SJSA1 (cell line): ENCODE data around the gene SPSB1. TPM values are rescaled to one million over a fixed set of nuclear protein-coding genes. Genes with fewer than 3 reads are reported as not detected.

Experiments used
- DNase-seq, 2 experiments: peaks; one replicate each; pipeline ENCODE4 v3.0.0-alpha.2; 2015 to 2020; ENCODE audit warnings: low spot score in 2 of 2, low read depth in 1 of 2
- H3K27ac ChIP-seq: fragments of 250-450 bp; sonication (Bioruptor Pico); 2 replicates; pipeline ENCODE4 v1.5.1; 2020; ENCODE audit warnings: mild to moderate bottlenecking, moderate library complexity
- H3K27me3 ChIP-seq: fragments of 250-450 bp; sonication (Bioruptor Pico); replicated peaks from 2 replicates; pipeline ENCODE4 v1.5.1; 2020; ENCODE audit warnings: mild to moderate bottlenecking, moderate library complexity
- H3K36me3 ChIP-seq: fragments of 250-450 bp; sonication (Bioruptor Pico); 2 replicates; pipeline ENCODE4 v1.5.1; 2020; ENCODE audit warnings: mild to moderate bottlenecking
- H3K4me1 ChIP-seq: fragments of 250-450 bp; sonication (Bioruptor Pico); replicated peaks from 2 replicates; pipeline ENCODE4 v1.6.1; 2021; ENCODE audit warnings: mild to moderate bottlenecking
- H3K4me3 ChIP-seq: fragments of 250-450 bp; sonication (Bioruptor Pico); 2 replicates; pipeline ENCODE4 v1.5.1; 2020; ENCODE audit warnings: mild to moderate bottlenecking
- H3K9me3 ChIP-seq: fragments of 250-450 bp; sonication (Bioruptor Pico); replicated peaks from 2 replicates; pipeline ENCODE4 v1.5.1; 2020; ENCODE audit warnings: mild to moderate bottlenecking
- total RNA-seq: library from RNA; depleted of rRNA; stranded (reverse); fragments of >200 nt; shearing (Covaris generic); gene quantifications from 2 replicates; pipeline ENCODE4 v1.2.3, GENCODE V29; 2014; rRNA removed

SPSB1 gene
- total RNA-seq, result 16.2 and 24.4 TPM in 2 replicates

DNA sequence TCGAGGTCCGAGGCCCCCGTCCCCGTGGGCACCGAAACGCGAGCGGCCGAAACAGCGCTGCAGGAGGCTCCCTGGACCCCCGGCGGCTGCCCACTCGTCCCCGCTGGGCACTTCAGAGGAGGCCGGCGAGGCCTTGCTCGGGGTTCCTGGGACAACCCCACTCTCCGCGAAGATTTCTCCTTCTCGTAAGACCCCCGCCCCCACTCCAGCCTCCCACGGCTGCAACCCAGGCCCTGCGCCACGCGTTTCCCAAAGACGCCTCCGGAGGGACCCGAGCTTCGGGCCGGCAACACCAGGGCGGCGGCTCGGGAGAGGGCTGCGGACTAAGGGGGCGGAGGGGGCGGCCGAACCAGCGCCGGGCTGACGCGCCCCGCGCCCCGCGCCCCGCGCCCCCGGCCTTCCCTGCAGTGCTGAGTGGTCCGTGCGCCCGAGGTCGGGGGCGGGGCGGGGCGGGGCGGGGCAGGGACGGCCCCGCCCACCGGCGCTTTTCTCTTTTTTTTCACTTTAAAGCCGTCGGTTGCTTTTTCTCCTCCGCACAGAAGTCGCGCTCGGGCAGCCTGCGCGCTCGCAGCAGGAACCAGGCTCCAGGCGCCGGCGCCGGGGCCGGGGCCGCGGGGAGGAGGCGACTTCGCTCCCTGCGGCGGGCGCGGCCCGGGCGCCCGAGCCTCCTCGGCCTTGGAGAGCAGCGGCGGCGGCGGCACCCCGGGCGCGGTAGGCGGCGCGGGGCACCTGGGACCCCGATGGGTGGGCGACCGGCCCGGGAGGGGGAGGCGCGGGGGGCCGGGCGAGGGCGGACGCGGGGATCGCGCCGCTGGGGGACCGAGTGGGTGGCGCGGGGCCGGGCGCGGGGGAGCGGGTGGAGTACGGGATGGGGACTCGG lies at the start of gene SPSB1:
TSS of gene SPSB1 (plus strand) at position 534 of the 880 bp plus-strand sequence. CDS start 62,998 bp downstream, outside the sequence.
- peaks cover 20% of the 10 kb centered on the region for H3K36me3 ChIP-seq
- peaks cover 39% of the 10 kb centered on the region for H3K4me1 ChIP-seq
- H3K4me3 ChIP-seq, result peak within 1 kb of the TSS; percentile 86
- H3K27me3 ChIP-seq, result no peaks in the 10 kb centered on the region
- H3K9me3 ChIP-seq, result peaks cover 10% of the 10 kb centered on the region
- DNase-seq, result peak; percentile 46 to 78
- H3K27ac ChIP-seq, result peak within 1 kb of the TSS; percentile 51

DNA sequence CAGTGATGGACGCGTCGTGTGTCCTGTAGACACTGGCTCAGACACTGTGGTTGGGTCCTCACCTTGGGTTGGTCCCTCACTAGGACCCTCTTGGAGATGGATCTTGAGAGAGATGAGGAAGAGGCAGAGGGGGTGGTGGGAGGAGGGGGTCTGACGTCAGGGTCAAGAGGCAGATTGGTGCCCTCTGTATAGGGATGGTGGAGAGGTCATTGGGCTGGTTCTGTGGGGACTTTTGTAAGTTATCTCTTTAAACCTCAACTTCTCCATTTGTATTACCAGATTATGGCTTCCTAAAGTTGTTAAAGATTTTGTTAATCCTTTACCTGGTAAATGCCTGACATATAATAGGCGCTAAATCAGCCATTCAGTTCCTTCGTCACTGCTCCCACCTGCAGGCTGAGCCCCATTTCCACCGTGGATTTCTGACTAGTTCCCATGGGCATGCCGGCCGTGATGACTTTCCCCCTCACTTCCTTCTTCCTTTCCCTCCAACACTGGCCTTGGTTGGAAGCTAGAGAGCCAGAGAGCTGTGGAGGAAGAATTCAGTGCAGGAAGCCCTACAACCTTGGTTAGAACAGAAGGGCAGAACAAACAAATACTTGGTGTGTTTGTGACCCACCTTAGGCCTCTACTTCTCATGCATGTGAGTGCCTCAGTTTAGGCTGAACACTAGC lies 49.5 kb upstream of the SPSB1 start:
- DNase-seq, result no peak
- H3K4me3 ChIP-seq, result no peak overlapping the region
- no peaks in the 10 kb centered on the region for H3K9me3 ChIP-seq
- peaks cover 10% of the 10 kb centered on the region for H3K36me3 ChIP-seq
- H3K4me1 ChIP-seq, result peaks cover 19% of the 10 kb centered on the region
- no peaks in the 10 kb centered on the region for H3K27me3 ChIP-seq
- no peak overlapping the region for H3K27ac ChIP-seq

DNA sequence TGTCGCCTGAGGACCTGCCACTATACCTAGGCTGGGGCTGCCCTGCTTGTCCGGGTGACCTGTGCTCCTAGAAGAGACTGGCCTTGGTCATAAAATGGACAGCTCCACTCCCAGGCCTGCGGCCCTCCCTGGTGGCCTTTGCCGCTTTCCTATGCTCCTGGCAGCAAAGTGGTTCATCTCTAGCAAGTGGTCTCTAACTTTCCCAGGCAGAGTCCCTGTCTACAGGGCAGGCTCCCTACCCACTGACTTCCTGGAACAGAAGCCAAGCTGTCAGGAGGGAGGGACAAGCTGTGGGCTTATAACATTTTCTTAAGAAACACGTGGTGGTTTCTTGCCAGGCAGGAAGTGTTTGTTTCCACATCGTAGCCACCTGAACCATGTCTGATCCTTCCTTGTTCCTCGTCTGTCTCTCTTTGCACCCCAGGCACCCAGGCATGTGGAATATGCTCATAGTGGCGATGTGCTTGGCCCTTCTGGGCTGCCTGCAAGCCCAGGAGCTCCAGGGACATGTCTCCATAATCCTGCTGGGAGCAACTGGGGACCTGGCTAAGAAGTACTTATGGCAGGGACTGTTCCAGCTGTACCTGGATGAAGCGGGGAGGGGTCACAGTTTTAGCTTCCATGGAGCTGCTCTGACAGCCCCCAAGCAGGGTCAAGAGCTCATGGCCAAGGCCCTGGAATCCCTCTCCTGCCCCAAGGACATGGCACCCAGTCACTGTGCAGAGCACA lies 48.0 kb upstream of the SPSB1 start:
- Histone ChIP-seq H3K4me3 (no peak overlapping the region), H3K36me3 (peaks cover 10% of the 10 kb centered on the region), H3K27ac (no peak overlapping the region), H3K9me3 (no peaks in the 10 kb centered on the region), H3K4me1 (peaks cover 13% of the 10 kb centered on the region), H3K27me3 (no peaks in the 10 kb centered on the region)
- DNase-seq, result no peak

GRCh38 chr1:9245230-9245619 lies 47.5 kb upstream of the SPSB1 start:
- no peaks in the 10 kb centered on the region for H3K27me3 ChIP-seq
- H3K9me3 ChIP-seq, result no peaks in the 10 kb centered on the region
- no peak overlapping the region for H3K4me3 ChIP-seq
- peaks cover 7% of the 10 kb centered on the region for H3K4me1 ChIP-seq
- H3K36me3 ChIP-seq, result peaks cover 10% of the 10 kb centered on the region
- no peak for DNase-seq
- no peak overlapping the region for H3K27ac ChIP-seq

DNA sequence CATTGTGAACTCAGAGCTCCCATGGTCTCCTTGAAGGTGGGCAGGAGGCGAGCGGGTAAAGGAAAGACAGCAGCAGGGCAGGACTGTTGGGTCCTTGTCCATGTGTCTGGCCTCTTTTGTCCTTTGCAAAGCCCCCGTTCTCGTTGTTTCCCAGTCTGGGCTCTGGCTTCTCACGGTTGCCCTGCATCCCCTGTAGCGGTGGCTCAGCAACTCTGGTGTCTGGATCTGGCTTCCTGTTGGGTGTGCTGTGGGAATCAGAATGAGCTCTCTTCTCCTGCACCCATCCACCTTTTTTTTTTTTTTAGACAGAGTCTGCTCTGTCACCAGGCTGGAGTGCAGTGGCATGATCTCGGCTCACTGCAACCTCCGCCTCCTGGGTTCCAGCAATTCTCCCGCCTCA lies 47.0 kb upstream of the SPSB1 start:
- no peak overlapping the region for H3K4me3 ChIP-seq
- H3K27ac ChIP-seq, result no peak overlapping the region
- H3K4me1 ChIP-seq, result peaks cover 3% of the 10 kb centered on the region
- H3K9me3 ChIP-seq, result no peaks in the 10 kb centered on the region
- H3K36me3 ChIP-seq, result peaks cover 8% of the 10 kb centered on the region
- DNase-seq, result no peak
- H3K27me3 ChIP-seq, result no peaks in the 10 kb centered on the region

DNA sequence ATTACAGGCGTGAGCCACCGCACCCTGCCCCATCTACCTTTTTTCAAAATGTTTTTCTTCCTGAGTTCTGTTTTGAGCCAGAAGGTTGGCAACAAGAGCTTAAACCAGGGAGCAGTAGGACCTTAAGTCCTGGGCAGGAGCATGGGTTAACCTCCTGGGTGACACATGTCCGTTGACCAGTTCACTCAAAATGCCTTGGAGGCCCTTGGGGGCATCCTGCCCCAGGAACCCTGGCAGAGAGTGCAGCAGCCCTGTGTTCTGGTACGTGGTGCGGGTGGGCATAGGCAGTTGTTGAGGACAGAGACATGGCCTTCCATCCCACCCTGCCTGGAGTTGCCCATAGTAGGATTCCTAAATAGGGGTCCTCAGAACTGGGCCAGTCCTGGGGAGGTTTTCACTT lies 46.5 kb upstream of the SPSB1 start:
- no peak for DNase-seq
- H3K9me3 ChIP-seq, result no peaks in the 10 kb centered on the region
- H3K4me1 ChIP-seq, result no peaks in the 10 kb centered on the region
- no peaks in the 10 kb centered on the region for H3K27me3 ChIP-seq
- no peak overlapping the region for H3K4me3 ChIP-seq
- no peak overlapping the region for H3K27ac ChIP-seq
- peaks cover 6% of the 10 kb centered on the region for H3K36me3 ChIP-seq

GRCh38 chr1:9246841-9247785 lies 45.6 kb upstream of the SPSB1 start:
- Histone ChIP-seq H3K27ac (no peak overlapping the region), H3K4me1 (no peaks in the 10 kb centered on the region), H3K27me3 (no peaks in the 10 kb centered on the region), H3K4me3 (no peak overlapping the region), H3K9me3 (no peaks in the 10 kb centered on the region), H3K36me3 (peaks cover 4% of the 10 kb centered on the region)
- DNase-seq, result no peak

DNA sequence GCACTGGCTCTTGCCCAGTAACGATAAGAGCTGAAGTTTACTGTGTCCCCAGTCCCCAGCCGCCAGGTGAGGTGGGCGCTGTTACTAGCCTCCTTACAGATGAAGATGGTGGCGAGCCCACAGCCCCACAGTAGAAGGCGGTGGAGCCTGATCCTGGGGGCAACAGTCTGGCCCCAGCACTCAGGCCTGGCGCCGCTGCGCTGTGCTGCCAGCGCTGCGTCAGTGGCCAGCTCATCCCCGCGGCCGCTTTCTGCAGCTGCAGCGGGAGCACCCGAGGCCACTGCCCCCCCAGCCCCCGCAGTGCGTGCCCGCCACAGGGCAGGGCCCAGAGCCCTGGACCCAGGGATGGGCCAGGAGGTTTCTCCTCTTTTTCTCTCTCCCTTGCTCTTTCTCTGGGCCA lies 44.8 kb upstream of the SPSB1 start:
- H3K4me3 ChIP-seq, result no peak overlapping the region
- peaks cover 4% of the 10 kb centered on the region for H3K36me3 ChIP-seq
- no peak overlapping the region for H3K27ac ChIP-seq
- H3K4me1 ChIP-seq, result no peaks in the 10 kb centered on the region
- no peaks in the 10 kb centered on the region for H3K9me3 ChIP-seq
- no peaks in the 10 kb centered on the region for H3K27me3 ChIP-seq
- no peak for DNase-seq

GRCh38 chr1:9248341-9249262 lies 44.1 kb upstream of the SPSB1 start:
- Histone ChIP-seq H3K4me1 (no peaks in the 10 kb centered on the region), H3K27ac (no peak overlapping the region), H3K36me3 (peaks cover 4% of the 10 kb centered on the region), H3K4me3 (no peak overlapping the region), H3K27me3 (no peaks in the 10 kb centered on the region), H3K9me3 (no peaks in the 10 kb centered on the region)
- no peak for DNase-seq

DNA sequence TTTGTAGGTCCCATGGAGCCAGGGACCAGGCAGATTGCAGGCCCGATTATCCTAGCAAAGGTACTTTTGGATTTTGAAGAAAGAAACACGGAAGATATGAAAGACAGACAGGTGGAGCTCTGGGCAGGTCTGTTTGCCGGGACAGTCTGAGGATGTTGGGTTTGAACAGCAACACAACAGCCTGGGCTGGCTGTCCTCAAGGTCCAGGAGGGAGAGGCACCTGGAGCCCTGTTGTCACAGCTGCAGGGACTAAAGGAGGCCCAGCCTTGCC lies 43.5 kb upstream of the SPSB1 start:
- DNase-seq, result no peak
- H3K27ac ChIP-seq, result no peak overlapping the region
- peaks cover 4% of the 10 kb centered on the region for H3K36me3 ChIP-seq
- no peaks in the 10 kb centered on the region for H3K4me1 ChIP-seq
- no peaks in the 10 kb centered on the region for H3K9me3 ChIP-seq
- no peak overlapping the region for H3K4me3 ChIP-seq
- no peaks in the 10 kb centered on the region for H3K27me3 ChIP-seq

DNA sequence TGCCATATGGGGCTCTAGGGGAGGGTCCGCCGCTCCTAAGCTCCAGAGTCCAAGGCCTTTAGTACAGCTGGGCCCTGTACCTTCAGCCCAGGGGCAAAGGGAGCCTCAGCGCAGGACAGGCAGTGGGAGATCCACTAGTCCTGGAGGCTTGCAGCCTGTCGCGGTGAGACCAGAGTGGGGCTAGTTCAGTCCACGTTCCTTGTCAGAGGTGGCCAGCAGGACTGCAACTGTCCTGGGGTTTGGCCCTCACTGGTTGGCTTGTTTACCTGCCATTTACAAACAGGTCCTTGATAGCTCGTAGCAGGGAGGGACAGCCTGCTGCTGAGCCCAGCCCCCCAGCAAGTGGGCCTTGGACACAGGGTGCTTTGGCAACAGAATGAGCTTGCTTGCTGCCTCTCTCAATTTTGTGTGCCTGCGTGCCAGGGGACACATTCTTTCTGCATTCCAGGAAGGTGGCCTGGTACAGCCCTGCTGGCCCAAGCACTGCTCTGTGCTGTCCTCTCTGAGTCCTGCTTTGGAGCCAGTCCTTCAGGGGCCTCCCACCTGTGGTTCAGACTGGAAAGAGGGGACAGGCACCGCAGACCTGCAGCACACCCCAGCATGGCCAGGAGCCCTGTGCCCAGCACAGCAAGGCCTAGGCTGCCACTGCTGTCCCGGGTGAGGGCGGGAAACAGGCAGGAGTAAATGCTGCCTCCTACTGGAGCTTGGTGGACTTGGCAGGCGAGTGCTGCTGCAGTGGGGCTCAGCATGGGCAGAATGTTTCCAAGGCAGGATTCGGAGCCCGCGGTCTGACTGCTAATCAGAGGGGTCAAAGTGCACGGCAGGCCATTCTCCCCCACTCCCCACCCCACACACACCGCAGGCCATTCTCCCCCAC lies 42.9 kb upstream of the SPSB1 start:
- Histone ChIP-seq H3K9me3 (no peaks in the 10 kb centered on the region), H3K27me3 (no peaks in the 10 kb centered on the region), H3K27ac (no peak overlapping the region), H3K36me3 (peaks cover 4% of the 10 kb centered on the region), H3K4me3 (no peak overlapping the region), H3K4me1 (no peaks in the 10 kb centered on the region)
- no peak for DNase-seq
